Left hindlimb (tissue), 1 donor: ENCODE data around the gene JAZF1.
"Not testable (repeated sequence)": the region's sequence is repeated elsewhere in the genome, so short reads cannot be mapped to it uniquely, and the experiment has no call there.

ENCODE experiments used
- DNase-seq: peaks from one replicate; pipeline ENCODE4 v3.0.0-alpha.2; 2018

JAZF1 gene

GRCh38 chr7:27866828-27867672 is 313.5 kb downstream of the JAZF1 start:
- no peak for DNase-seq

GRCh38 chr7:27866256-27866655 is 314.3 kb downstream of the JAZF1 start:
- no peak for DNase-seq

GRCh38 chr7:27863880-27864279 is 316.7 kb downstream of the JAZF1 start:
- DNase-seq = peak; percentile 55

- no peak for DNase-seq
These were observed 318.8 kb downstream of the JAZF1 start for GRCh38 chr7:27861747-27862146.

GRCh38 chr7:27860800-27861199 is 319.8 kb downstream of the JAZF1 start:
- no peak for DNase-seq

- DNase-seq = not testable (repeated sequence)
These were observed 323.7 kb downstream of the JAZF1 start for GRCh38 chr7:27856703-27857485.

GRCh38 chr7:27850531-27850930 is 330.1 kb downstream of the JAZF1 start:
- no peak for DNase-seq

- DNase-seq = no peak
These were observed 334.2 kb downstream of the JAZF1 start for GRCh38 chr7:27846388-27846787.

GRCh38 chr7:27843584-27844305 is 336.9 kb downstream of the JAZF1 start:
- DNase-seq = no peak

GRCh38 chr7:27842851-27843250 is 337.7 kb downstream of the JAZF1 start:
- no peak for DNase-seq

- DNase-seq = no peak
These were observed 338.4 kb downstream of the JAZF1 start for GRCh38 chr7:27842094-27842692.

GRCh38 chr7:27840760-27841364 is 339.7 kb downstream of the JAZF1 start:
- DNase-seq = no peak

- DNase-seq = no peak
These were observed 340.3 kb downstream of the JAZF1 start for GRCh38 chr7:27840313-27840712.

- DNase-seq = no peak
These were observed 341.5 kb downstream of the JAZF1 start for GRCh38 chr7:27839099-27839498.

- DNase-seq = no peak
These were observed 344.1 kb downstream of the JAZF1 start for GRCh38 chr7:27836536-27836935.

GRCh38 chr7:27835376-27835775 is 345.2 kb downstream of the JAZF1 start:
- no peak for DNase-seq

GRCh38 chr7:27834179-27834921 is 346.2 kb downstream of the JAZF1 start:
- no peak for DNase-seq

- no peak for DNase-seq
These were observed 354.2 kb downstream of the JAZF1 start for GRCh38 chr7:27826357-27826756.

GRCh38 chr7:27825891-27826290 is 354.7 kb downstream of the JAZF1 start:
- no peak for DNase-seq

GRCh38 chr7:27822245-27822644 is 358.4 kb downstream of the JAZF1 start:
- no peak for DNase-seq

- DNase-seq = no peak
These were observed 367.9 kb downstream of the JAZF1 start for GRCh38 chr7:27812706-27813105.

- DNase-seq = no peak
These were observed 370.4 kb downstream of the JAZF1 start for GRCh38 chr7:27810186-27810585.
